HG03575 (cell line): ENCODE results near the gene SLC22A16.

Experiments used
- ATAC-seq: cut with Tn5 transposase; IDR thresholded peaks from one replicate; pipeline ENCODE4 v1.9.1; 2021; ENCODE audit not compliant: unreplicated experiment, insufficient number of reproducible peaks, low FRiP score; ENCODE audit errors: extremely low read depth

SLC22A16 gene

DNA sequence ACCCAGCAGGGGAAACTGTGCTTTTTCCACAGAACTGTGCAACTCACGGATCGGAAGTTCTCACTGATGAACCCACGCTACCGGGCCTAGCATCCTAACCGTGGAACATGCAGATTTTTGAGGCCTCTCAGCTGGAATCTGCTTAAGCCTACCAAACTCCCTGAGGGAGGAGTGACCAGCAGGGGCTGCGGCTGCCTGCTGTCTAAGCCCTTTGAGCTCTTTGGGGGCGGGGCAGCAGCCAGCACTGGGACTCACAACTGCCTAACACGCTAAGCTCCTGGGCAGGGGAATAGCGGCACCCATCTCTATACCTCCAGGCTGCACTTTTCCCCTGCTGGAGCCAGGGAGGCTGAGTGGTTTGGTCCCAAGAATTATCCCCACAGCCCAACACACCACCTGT is 97.9 kb downstream of the SLC22A16 start:
- no peak for ATAC-seq
